ENCODE measurements around the gene TROAP. TPM values are rescaled to one million over a fixed set of nuclear protein-coding genes. Genes with fewer than 3 reads are reported as not detected.
"Not testable (repeated sequence)": the region's sequence is repeated elsewhere in the genome, so short reads cannot be mapped to it uniquely, and the experiment has no call there.

The TROAP gene
- total RNA-seq, 1 donor from 2014 or later: 77.6 TPM

GRCh38 chr12:49328816-49329215 lies 5.8 kb downstream of the TROAP start:
- intact Hi-C loops (cut with micrococcal nuclease): no loop called here

- intact Hi-C loops (cut with micrococcal nuclease): no loop called here
Observed at GRCh38 chr12:49330032-49330619, 7.1 kb downstream of the TROAP start.

- intact Hi-C loops (cut with micrococcal nuclease): no loop called here
Observed at GRCh38 chr12:49330631-49331379, 7.8 kb downstream of the TROAP start.

- intact Hi-C loops (cut with micrococcal nuclease): no loop called here
Observed at GRCh38 chr12:49331380-49332222, 8.5 kb downstream of the TROAP start.

- intact Hi-C loops (cut with micrococcal nuclease): no loop called here
Observed at GRCh38 chr12:49332441-49332861, 9.4 kb downstream of the TROAP start.

- intact Hi-C loops (cut with micrococcal nuclease): no loop called here
Observed at GRCh38 chr12:49332891-49333371, 9.9 kb downstream of the TROAP start.

GRCh38 chr12:49333778-49334177 lies 10.7 kb downstream of the TROAP start:
- intact Hi-C loops (cut with micrococcal nuclease): not testable (repeated sequence)

- intact Hi-C loops (cut with micrococcal nuclease): no loop called here
Observed at GRCh38 chr12:49334226-49334625, 11.2 kb downstream of the TROAP start.

- intact Hi-C loops (cut with micrococcal nuclease): loop anchor here (5.0 kb wide), 1 partner anchor 352 kb away; no protein-coding TSS in a partner anchor
Observed at GRCh38 chr12:49334681-49335080, 11.6 kb downstream of the TROAP start.

- intact Hi-C loops (cut with micrococcal nuclease): loop anchor here (5.0 kb wide), 1 partner anchor 353 kb away; no protein-coding TSS in a partner anchor
Observed at GRCh38 chr12:49335118-49335954, 12.3 kb downstream of the TROAP start.

- intact Hi-C loops (cut with micrococcal nuclease): loop anchor here (2.0 to 5.0 kb wide), 2 partner anchors 13 to 354 kb away; partner anchors contain the start of gene TROAP
Observed at GRCh38 chr12:49335955-49336644, 13.0 kb downstream of the TROAP start.

- intact Hi-C loops (cut with micrococcal nuclease): loop anchor here (1.0 to 5.0 kb wide), 4 partner anchors 10 to 355 kb away; partner anchors contain the start of gene TROAP
Observed at GRCh38 chr12:49336645-49337584, 13.9 kb downstream of the TROAP start, which contains the start of gene C1QL4. Gene C1QL4 (minus strand): TSS chr12:49337188. CDS start chr12:49336477, 711 bp downstream.

GRCh38 chr12:49338830-49339463 lies 15.9 kb downstream of the TROAP start:
- intact Hi-C loops (cut with micrococcal nuclease): loop anchor here (5.0 kb wide), 1 partner anchor 357 kb away; no protein-coding TSS in a partner anchor

GRCh38 chr12:49339464-49339861 lies 16.4 kb downstream of the TROAP start:
- intact Hi-C loops (cut with micrococcal nuclease): loop anchor here (5.0 kb wide), 1 partner anchor 357 kb away; no protein-coding TSS in a partner anchor

- intact Hi-C loops (cut with micrococcal nuclease): no loop called here
Observed at GRCh38 chr12:49340095-49340870, 17.2 kb downstream of the TROAP start.

- intact Hi-C loops (cut with micrococcal nuclease): no loop called here
Observed at GRCh38 chr12:49340971-49341776, 18.1 kb downstream of the TROAP start.

GRCh38 chr12:49341777-49342065 lies 18.7 kb downstream of the TROAP start:
- intact Hi-C loops (cut with micrococcal nuclease): loop anchor here (1.0 kb wide), 1 partner anchor 53 kb away; no protein-coding TSS in a partner anchor

Data from T-helper 2 cell treated with Interferon-gamma antibody and Interleukin-4, amounts not matched to agents 100 ng/mL and 5 ng/mL, for 36 hours (primary cell).